AG08396 (cell line): ENCODE results near the gene PARD3.
"Not testable (repeated sequence)": the region's sequence is repeated elsewhere in the genome, so short reads cannot be mapped to it uniquely, and the experiment has no call there.

Source experiments
- DNase-seq: peaks from one replicate; pipeline ENCODE4 v3.0.0; 2012; ENCODE audit warnings: low spot score, mixed read lengths

The PARD3 gene

DNA sequence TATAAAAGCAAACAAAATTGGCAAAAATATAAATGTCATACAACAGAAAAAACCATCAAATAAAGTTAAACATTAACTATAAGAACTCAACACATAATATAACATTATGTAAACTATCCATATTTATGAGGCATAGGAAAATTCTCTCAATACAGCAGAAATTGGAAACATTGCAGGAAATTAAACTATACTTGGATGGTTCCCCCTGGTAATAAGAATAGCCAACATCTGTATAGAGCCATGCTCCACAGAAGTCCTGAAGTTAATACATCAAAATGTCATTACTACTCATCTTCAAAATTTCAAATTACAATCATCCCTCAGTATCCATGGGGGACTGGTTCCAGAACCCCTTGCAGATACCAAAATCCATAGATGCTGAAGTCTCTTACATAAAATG is 350.5 kb downstream of the PARD3 start:
- no peak for DNase-seq

DNA sequence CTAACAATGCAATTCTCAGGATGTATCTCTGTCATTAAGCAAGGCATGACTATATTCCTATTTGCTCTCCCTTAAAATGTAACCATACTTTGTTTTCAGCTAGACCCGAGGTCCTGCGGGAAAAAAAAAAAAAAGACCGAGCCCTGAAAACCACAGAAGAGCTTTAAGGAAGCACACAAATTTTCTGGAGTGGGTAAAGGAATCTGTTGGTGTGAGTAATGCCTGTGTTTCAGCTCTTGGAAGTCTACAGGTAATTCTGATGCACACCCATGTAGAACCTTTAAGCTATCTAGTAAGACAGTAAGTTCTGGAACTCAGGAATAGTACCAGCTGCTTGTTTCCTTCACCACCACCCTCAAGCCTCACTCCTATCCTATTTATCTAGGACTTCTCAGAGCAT is 351.1 kb downstream of the PARD3 start:
- DNase-seq = no peak

DNA sequence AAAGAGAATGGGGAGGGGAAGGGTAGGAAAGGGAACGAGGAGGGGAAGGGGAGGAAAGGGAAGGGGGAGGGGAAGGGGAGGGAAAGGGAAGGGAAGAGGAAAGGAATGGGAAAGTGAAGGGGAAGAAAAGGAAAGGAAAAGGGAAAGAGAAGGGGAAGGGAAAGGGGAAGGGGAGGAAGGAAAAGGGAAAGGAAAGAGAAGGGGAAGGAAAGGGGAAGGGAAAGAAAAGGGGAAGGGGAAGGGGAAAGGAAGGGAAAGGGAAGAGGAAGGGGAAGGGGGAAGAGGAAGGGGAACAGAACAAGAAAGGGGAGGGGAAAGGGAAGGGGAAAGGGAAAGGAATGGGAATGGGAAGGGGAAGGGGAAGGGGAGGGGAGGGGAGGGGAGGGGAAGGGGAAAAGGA is 352.1 kb downstream of the PARD3 start:
- no peak for DNase-seq

DNA sequence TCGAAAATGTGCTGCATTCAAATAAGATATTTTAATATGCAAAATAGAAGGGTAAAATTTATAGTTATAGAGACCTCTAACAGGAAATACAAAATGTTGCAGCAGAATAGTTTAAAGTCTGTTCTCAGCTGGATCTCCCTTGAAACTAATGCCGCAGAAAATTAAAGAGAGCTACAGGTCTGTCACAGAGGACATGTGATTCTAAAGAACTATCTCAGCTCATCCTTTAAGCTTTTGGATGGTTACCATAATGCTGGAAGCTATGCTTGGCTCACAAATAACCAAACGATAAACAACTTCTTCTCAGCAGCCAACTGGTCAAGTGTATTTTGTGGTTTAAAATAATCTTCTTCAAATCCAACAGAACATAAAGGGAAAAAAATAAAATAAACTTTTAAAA is 353.0 kb downstream of the PARD3 start:
- DNase-seq = no peak

DNA sequence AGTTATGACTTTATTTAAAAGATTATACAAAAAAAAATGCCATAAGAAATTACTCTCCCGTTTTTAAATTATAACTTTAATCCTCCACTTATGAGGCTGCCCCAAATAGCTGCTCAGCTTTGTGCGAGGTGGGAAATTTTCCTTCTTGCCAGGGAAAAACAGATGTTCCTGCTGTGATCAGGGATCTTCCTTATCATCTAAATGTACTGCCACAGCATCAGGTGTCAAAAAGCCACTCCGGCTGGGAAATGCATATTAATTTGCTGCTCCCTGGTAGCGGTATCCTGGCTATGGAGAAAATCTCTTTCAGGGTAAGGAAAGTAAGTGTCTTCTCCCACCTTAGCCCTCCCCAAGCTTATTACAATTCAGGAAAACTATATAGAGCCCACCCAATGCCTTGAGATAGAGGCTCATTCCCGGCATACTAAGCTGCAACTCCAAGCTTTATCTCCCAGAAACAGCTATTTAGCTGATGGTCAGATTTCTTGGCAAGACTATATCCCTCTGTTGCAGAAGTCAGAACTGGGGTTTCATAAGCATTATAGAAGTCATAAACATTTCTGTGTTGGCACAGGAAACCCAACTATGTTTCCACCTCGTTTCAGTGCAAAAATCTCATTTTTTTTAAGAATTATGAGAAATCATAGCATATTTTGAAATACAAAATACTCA is 360.4 kb downstream of the PARD3 start:
- no peak for DNase-seq

DNA sequence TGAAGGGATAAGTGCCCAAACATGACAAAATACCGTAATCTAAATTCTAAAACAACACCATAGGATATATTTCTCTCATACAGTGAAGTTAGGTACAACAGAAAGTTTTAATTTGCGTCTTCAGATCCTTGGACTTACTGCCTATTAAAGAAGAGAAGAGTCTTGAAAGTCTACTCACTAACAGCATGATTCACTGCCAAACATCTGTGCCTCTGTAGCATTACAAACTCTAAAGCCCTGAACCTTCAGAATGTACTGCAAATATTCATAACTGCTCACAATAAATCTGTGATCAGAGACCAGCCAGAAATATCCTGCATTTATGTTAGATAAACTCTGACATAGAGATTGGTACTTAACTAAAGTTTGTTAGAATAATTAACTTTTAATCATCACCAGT is 365.3 kb downstream of the PARD3 start:
- no peak for DNase-seq

DNA sequence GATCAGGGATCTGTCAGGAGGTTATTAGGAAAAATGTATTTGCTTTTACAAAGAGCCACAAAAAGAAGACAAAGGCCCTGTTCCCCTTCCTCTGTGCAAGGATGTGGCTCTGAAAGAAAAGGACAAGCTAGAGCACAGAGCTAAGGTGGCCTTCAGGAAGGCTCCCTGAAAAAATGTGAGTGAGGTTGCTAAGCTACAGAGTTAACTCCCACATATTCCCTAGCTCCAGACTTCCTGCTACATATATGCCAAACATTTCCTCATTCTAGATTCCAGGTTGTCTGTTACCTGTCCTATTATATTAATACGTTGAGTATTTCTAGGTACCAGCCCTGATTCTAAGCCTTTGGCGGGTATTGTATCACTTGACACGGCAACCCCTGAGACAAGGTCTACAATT is 369.0 kb downstream of the PARD3 start:
- DNase-seq = no peak

DNA sequence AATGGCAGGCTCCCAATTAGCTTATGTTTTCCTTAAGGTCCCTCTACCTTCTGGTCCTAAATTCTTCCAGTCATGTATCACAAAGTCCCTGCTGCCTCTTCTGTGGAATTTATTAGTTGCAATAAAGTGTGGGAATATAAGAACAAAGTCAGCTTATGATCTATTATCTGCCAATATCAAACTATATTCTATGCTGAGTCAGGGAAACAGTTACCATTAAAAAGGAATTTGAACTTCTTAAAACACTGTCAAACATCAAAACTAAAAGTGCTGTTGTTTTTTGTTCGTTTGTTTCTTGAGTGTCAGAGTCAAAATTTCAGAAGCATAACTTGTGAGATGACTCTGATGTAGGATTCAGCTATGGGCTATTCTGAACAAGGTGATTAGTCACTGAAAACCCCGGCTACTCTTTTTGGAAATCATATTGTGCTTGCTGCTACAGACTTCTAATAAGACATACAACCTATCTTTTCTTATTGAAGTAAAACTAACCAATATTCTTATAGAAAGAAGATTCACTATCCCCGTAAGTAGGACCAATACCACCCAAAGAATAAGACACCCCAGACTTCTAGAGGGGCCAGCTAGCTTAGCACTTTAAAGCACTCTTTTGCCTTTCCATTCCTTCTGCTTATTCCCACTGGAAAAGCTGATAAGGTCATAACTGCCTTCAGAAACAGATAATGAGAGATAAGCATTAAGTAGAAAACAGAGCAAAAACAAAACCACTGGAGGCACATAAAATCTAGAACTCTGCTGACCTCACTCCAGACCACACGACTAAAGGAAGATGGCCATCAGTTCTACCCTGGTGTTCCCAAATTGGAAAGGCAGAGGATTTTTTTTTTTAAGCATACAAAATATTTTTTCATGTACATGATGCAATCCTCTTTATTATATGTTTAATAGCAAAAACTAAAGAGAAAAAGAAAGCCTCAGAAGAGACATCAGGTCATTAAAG is 370.6 kb downstream of the PARD3 start:
- DNase-seq = no peak

DNA sequence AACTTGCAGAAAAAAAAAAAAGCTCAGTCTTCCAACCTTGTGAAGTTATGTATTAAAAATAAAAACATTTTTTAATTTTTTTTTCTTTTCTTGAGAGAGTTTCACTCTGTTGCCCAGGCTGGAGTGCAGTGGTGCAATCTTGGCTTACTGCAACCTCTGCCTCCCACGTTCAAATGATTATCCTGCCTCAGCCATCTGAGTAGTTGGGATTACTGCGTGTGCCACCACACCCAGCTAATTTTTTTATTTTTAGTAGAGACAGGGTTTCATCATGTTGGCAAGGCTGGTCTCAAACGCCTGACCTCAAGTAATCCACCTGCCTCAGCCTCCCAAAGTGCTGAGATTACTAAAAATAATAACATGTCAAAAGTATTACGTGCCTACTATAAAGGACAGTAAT is 375.7 kb downstream of the PARD3 start:
- not testable (repeated sequence) for DNase-seq

DNA sequence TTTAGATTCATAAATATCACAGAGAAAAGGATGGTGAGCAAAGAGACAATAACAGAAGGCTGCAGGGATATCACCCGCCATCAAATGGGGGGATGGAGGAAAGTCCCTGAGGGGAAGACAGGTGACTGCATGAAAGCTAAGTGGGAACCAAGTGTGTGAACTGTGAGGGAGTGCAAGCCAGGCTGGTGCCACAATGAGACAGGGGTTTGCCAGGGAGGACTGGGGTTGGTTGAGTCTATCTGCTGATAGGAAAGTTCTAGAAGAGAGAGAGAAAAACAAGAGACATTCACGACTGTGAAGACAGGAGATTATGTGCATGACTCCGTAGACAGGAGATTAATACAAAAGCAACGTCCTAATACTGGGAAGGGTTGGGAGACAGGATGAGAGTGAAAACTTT is 376.4 kb downstream of the PARD3 start:
- no peak for DNase-seq

DNA sequence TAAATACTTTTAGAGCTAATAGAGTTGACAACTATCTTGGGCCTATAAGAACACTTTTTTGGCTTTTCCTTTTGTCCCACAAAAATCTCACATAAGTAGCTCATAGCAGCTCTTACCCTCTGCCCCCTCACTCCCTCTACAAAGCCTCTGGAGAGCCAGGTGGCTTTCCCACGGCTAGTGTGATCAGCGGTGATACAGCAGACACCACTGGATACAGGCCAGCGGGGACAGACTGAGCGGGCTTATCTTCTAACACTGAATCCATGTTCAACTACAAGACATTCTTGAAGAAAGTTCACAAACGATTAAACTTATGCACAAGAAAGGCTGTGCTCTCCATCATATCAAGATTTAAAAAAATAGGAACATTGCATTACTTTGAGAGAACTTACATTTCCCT is 377.2 kb downstream of the PARD3 start:
- DNase-seq = no peak

DNA sequence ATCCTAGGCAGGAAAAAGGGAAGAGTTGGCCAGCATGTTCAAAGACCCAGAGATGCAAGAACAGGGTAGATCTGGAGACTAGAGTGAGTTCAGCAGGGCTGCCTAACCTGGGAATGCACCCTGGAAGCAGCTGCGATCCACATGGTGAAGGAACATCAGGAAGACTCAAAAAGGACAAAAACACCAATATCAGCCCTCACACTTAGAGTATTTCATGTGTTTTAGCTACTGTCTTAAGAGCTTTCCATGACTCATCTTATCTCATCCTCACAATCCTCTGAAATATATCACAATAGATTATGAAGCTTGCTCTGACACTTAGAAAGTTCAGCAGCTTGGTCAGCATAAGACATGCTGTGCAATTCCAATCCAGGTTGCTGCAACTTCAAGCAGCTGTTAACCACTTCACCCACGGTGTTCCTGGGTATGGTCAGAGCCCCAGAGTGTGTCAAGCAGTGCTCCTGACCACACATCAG is 380.9 kb downstream of the PARD3 start:
- DNase-seq = no peak

DNA sequence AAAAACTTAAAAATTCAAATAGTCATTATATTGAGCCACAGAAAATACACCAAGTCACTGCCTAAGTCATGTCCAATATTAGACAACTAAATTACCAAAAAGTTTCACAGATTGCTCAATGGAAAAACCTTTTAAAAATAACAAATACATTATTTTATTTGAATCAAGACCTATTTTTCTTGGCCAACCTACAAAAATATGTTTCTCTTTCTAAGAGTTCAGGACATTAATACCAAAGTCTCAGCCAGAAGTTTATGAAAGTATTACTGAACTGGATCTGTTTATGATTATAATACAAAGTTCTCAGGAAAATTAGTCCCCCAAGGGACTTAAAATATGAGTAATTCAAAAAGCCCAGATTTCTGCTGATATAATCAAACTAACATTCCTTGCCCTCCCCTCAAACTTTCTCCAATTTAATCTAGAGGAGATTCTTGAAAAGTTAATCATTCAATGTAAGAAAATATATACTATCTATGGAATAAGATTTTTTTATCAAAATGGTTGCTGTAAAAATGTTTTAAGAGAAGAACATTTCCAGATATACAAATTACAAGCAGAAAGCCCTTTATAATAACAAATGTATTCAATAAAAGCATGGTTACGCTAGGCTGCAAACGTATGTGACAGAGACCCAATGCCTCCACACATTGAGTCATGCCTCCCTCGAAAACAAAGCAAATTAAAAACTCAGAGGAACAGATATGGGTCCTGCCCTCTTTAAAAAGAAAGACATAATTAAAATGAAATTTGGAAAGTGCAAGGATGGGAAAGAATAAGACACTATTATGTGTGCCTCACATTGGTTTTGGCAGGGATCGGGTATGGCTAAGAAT is 381.6 kb downstream of the PARD3 start:
- no peak for DNase-seq

DNA sequence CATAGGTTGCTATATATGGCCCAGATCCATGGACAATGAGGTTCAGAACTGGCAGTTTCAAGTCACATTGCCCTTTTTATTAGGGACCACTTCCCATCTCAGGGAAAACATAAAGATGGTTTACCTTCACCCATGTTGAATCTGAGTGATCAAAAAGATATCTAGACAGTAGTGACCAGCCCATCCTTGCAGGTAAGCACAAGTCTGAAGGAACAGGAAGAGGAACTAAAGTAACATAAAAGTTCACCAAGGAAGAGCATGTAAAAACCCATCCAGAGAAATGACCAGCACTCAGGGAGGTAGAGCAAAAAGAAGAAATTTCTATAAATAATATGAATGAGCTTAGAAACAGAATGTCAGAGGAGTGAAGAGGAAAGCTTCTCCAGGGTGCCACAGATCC is 382.5 kb downstream of the PARD3 start:
- no peak for DNase-seq

DNA sequence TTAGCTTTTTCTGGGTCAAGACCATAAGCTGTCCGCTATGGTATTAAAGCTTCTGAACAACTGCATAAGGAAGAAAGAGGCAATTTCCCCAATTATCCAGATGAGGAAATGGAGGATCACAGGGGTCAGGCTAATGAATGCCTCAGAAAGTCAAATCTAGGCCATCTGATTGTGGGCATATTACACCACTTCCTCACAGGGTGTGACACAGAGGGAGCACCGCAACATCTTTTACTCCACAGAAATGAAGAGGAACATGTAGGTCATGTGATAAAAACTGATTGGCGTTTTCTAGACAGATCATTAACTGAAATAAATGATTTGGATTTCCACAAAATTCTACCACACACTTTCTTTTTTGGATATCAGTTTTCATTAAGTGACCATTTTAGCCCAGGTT is 384.4 kb downstream of the PARD3 start:
- DNase-seq = no peak

DNA sequence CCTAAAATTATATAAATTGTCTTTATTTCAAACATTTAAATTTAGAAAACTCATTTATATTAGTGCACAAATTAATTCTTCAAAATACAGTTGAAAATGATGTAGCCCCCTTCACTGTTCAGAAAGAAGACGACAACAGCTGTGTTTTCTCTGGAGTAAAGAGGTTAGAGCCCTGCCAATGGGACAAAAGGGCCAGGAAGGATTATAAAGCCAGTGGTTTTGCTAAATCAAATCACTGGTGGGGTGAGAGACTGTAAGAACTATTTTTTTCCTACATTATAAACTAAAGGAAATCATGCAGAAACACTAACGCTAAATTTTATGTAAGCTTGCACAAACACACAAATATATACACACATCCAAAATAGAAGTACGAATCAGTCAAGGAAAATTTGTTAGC is 386.6 kb downstream of the PARD3 start:
- DNase-seq = no peak

DNA sequence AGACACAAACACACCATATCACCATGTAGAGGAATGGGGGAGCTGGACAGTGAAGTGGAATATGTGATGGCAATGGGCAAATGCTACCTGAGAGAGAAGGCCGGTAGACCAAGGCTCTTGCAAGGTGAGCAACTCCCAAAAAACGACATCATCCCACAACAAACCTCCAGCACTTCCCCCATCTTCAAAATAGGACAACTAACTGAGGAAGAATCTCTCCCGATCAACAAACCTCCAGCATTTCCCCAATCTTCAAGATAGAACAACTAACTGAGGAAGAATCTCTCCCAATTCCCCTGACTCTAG is 387.2 kb downstream of the PARD3 start:
- no peak for DNase-seq

DNA sequence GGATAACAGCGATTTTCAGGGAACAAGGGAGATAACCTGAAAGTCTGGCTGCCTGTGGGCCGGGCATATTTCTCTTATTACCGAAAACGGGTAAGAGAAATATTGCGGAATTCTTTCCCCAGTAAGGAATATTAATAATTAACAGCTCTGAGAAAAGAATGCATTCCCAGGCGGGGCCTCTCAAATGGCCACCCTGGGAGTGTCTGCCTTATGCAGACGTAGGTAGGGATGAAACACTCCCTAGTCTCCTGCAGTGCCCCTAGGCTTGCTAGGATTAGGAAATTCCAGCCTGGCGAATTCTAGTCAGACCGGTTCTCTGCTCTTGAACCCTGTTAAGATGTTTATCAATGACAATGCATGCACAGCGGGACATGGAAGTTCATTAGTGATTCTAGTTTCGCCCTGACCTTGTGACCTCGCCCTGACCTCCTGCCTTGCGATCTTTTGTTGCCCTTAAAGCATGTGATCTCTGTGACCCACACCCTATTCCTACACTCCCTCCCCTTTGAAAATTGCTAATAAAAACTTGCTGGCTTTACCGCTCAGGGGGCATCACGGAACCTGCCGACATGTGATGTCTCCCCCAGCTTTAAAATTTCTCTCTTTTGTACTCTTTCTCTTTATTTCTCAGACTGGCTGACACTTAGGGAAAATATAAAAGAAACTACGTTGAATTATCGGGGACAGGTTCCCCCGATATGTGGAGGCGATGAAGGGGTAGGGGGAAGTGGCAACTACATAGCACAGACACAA is 387.8 kb downstream of the PARD3 start:
- not testable (repeated sequence) for DNase-seq

DNA sequence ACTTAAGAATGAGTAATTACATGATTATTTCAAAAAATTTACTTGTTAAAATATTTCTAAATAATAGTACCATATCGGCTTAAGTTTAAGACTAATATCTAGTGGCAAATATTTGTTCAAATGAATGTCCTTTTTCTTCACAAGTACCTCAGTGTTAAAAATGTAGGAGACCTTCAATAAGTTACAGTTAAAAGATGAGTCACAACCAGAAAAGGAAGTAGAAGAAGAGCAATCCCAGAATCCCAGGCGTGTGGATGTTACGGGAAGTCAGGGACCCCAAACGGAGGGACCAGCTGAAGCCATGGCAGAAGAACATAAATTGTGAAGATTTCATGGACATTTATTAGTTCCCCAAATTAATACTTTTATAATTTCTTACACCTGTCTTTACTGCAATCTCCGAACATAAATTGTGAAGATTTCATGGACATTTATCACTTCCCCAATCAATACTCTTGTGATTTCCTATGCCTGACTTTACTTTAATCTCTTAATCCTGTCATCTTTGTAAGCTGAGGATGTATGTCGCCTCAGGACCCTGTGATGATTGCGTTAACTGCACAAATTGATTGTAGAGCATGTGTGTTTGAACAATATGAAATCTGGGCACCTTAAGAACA is 388.4 kb downstream of the PARD3 start:
- DNase-seq = not testable (repeated sequence)

DNA sequence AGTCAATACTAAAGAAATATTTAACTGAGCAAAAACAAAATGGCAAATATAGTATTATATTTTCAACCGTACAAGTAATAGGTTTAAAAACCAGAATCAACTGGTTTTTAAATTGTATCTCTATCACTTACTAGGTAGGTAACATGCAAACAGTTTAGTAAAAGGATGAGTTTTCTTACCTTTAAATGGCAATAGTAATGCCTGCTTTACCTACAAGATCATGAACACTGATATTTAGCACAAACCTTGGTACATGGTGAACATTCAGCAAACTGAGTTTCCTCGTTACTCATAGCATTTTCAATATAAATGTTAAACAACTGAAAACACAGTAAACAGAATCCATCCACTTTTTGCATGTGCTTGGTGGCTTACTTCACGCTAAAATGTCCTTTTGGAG is 389.1 kb downstream of the PARD3 start:
- no peak for DNase-seq
